Psoas muscle (tissue), 8 donors: ENCODE results near the gene STOX2. TPM values are rescaled to one million over a fixed set of nuclear protein-coding genes. Genes with fewer than 3 reads are reported as not detected.

ENCODE experiments used
- ATAC-seq, 4 donors: fragments of 200-7000 bp; cut with Tn5 transposase; one replicate each; pipeline ENCODE4 v1.9.1; 2020; ENCODE audit warnings: moderate library complexity in 3 of 4, mild to moderate bottlenecking in 2 of 4
- DNase-seq, 2 donors: peaks; one replicate each; pipeline ENCODE4 v3.0.0-alpha.2; 2020
- H3K27ac ChIP-seq: fragments of 200-600 bp; one replicate; pipeline ENCODE4 v1.8.0; 2022
- H3K27me3 ChIP-seq, 3 donors: fragments of 200-600 bp in 1 of 3; one replicate each; pipeline versions ENCODE4 v1.6.1 to v1.8.0; 2013 to 2022; ENCODE audit warnings: low read length in 2 of 3, mild to moderate bottlenecking in 2 of 3, moderate library complexity in 1 of 3; ENCODE audit not compliant: insufficient read depth in 3 of 3
- H3K36me3 ChIP-seq, 2 donors: fragments of 200-600 bp in 1 of 2; one replicate each; pipeline versions ENCODE4 v1.6.1 to v1.8.0; 2013 to 2022; ENCODE audit warnings: low read depth in 1 of 2, mild to moderate bottlenecking in 1 of 2, moderate library complexity in 1 of 2; ENCODE audit not compliant: insufficient read depth in 1 of 2
- H3K4me1 ChIP-seq: fragments of 200-600 bp; one replicate; pipeline ENCODE4 v1.8.0; 2022
- H3K4me3 ChIP-seq: fragments of 200-600 bp; one replicate; pipeline ENCODE4 v1.8.0; 2022; ENCODE audit warnings: mild to moderate bottlenecking
- H3K9me3 ChIP-seq: fragments of 200-600 bp; one replicate; pipeline ENCODE4 v1.8.0; 2022
- CTCF ChIP-seq: fragments of 200-600 bp; IDR thresholded peaks from one replicate; pipeline ENCODE4 v1.8.0; 2022; ENCODE audit warnings: antibody characterized with exemption
- WGBS, 3 donors: extraction: QIAGEN DNeasy Blood & Tissue Kit; methylation state at CpG; one replicate each; pipeline versions ENCODE4 v1.1.6 to v1.1.7; 2013; 5-methylcytosine and 5-hydroxymethylcytosine counted together
- intact Hi-C, 2 donors: fragments of 100-400 bp; cut with DNase I; formaldehyde crosslinking; loops; one replicate each; pipeline versions ENCODE4 v1.11.0 to v1.14.2; 2022
- polyA plus RNA-seq, 3 donors: library from polyadenylated mRNA; stranded (reverse); fragments of 200-250 nt; gene quantifications; one replicate each; pipeline ENCODE4 v1.2.3, GENCODE V29; 2013
- total RNA-seq, 4 donors: library from RNA; stranded (reverse); fragmentation: NEBNext Ultra II Directional in 2 of 4; extraction: Animal tissue kit (Norgen Biotek cat#: 25700) in 2 of 4; gene quantifications; one replicate each; pipeline versions ENCODE4 v1.2.1 to v1.2.4, GENCODE V29; 2021 to 2023
- donor health status: healthy with polysubstance abuse.
- donor health status: DM: no; HTN: no; CAD: no; lungs with moderate emphysema.
- donor health status: Bipolar disorder and iron deficiency.
- donor health status: healthy.
- donor health status: DM: yes; HTN: yes; CAD: no.
- donor health status: DM: no; HTN: no; CAD: no.
- donor health status: DM: no; HTN: no; CAD: no.
- donor health status: DM: yes; HTN: yes; CAD: no.

STOX2 gene
- total and polyA plus RNA-seq, 7 donors, result 0.41 to 9.3 (median 3.4) TPM

- Histone ChIP-seq H3K4me3 (no peak overlapping the region), H3K36me3 (no peaks in the 10 kb centered on the region), H3K27me3 (peaks cover 0 to 3% (median 0%) of the 10 kb centered on the region in 3 donors), H3K4me1 (no peaks in the 10 kb centered on the region), H3K9me3 (no peaks in the 10 kb centered on the region), H3K27ac (no peak overlapping the region)
- WGBS, 3 donors, result 37 to 46% (median 41%) methylated on average over 2 of the region's 2 CpGs
- no peak for TF ChIP-seq CTCF
- intact Hi-C loops, result no loop called here
- no peak for DNase-seq
- no peak for ATAC-seq
Measured at GRCh38 chr4:183860119-183860518, 45.0 kb upstream of the STOX2 start.

- DNase-seq (no peak), ATAC-seq (no peak)
- intact Hi-C loops, result no loop called here
- Histone ChIP-seq H3K9me3 (no peaks in the 10 kb centered on the region), H3K4me3 (no peak overlapping the region), H3K4me1 (no peaks in the 10 kb centered on the region), H3K36me3 (no peaks in the 10 kb centered on the region), H3K27me3 (peaks cover 0 to 3% (median 0%) of the 10 kb centered on the region in 3 donors), H3K27ac (no peak overlapping the region)
- 33 to 45% (median 36%) methylated on average over 10 of the region's 10 CpGs for WGBS, 3 donors
- no peak for TF ChIP-seq CTCF
Measured at GRCh38 chr4:183860731-183861130, 44.4 kb upstream of the STOX2 start.

GRCh38 chr4:183861426-183861825 lies 43.7 kb upstream of the STOX2 start:
- no peaks in the 10 kb centered on the region for H3K9me3 ChIP-seq

GRCh38 chr4:183863155-183863825 lies 41.8 kb upstream of the STOX2 start:
- Histone ChIP-seq H3K4me3 (no peak overlapping the region), H3K36me3 (no peaks in the 10 kb centered on the region)
- no peak for TF ChIP-seq CTCF

More at GRCh38 chr4:183861426-183861825, 43.7 kb upstream of the STOX2 start:
- DNase-seq (no peak), ATAC-seq (no peak)
- H3K4me3 ChIP-seq, result no peak overlapping the region
- no peaks in the 10 kb centered on the region for H3K4me1 ChIP-seq
- H3K27me3 ChIP-seq, result peaks cover 0 to 3% (median 0%) of the 10 kb centered on the region in 3 donors
- intact Hi-C loops, result no loop called here
- H3K36me3 ChIP-seq, result no peaks in the 10 kb centered on the region
- no peak for TF ChIP-seq CTCF
- no peak overlapping the region for H3K27ac ChIP-seq
- 94 to 97% (median 96%) methylated on average over 13 of the region's 13 CpGs for WGBS, 3 donors

GRCh38 chr4:183867247-183867646 lies 37.9 kb upstream of the STOX2 start:
- H3K4me3 ChIP-seq, result no peak overlapping the region
- ATAC-seq (no peak), DNase-seq (no peak)
- WGBS, 3 donors, result 15 to 22% (median 20%) methylated on average over 9 of the region's 9 CpGs
- H3K27ac ChIP-seq, result no peak overlapping the region
- TF ChIP-seq CTCF, result no peak
- H3K27me3 ChIP-seq, result no peaks in the 10 kb centered on the region
- no peaks in the 10 kb centered on the region for H3K36me3 ChIP-seq
- H3K4me1 ChIP-seq, result no peaks in the 10 kb centered on the region
- intact Hi-C loops, result loop anchor here in 1 of 2 donors (2.0 kb wide), 1 partner anchor 20 kb away; no protein-coding TSS in a partner anchor
- H3K9me3 ChIP-seq, result no peaks in the 10 kb centered on the region

More at GRCh38 chr4:183863155-183863825, 41.8 kb upstream of the STOX2 start:
- Histone ChIP-seq H3K27ac (no peak overlapping the region), H3K9me3 (no peaks in the 10 kb centered on the region), H3K27me3 (no peaks in the 10 kb centered on the region), H3K4me1 (no peaks in the 10 kb centered on the region)
- intact Hi-C loops, result no loop called here
- no peak for DNase-seq
- whole genome bisulfite sequencing, 3 donors, result 86 to 91% (median 88%) methylated on average over 8 of the region's 8 CpGs
- no peak for ATAC-seq
